GM12865 (cell line): ENCODE results near the gene ZKSCAN3.

Experiments used
- DNase-seq: peaks from one replicate; pipeline ENCODE4 v3.0.0; 2010; ENCODE audit warnings: low read depth
- H3K4me3 ChIP-seq: 2 replicates; pipeline ENCODE4 v1.5.1; 2011; ENCODE audit warnings: mild to moderate bottlenecking, low read depth, low read length, control low read depth
- CTCF ChIP-seq: IDR thresholded peaks from 2 replicates; pipeline ENCODE4 v1.5.1; 2011; ENCODE audit warnings: low read length, control low read depth, low read depth, inconsistent platforms; ENCODE audit not compliant: insufficient read depth; ENCODE audit errors: missing control alignments

ZKSCAN3 gene

GRCh38 chr6:28345201-28345600 is 4.5 kb upstream of the ZKSCAN3 start:
- no peak overlapping the region for H3K4me3 ChIP-seq
- no peak for DNase-seq
- TF ChIP-seq CTCF = no peak

GRCh38 chr6:28347119-28347518 is 2.6 kb upstream of the ZKSCAN3 start:
- no peak for TF ChIP-seq CTCF
- DNase-seq = no peak
- no peak overlapping the region for H3K4me3 ChIP-seq

- TF ChIP-seq CTCF = no peak
- H3K4me3 ChIP-seq = peak overlapping the region; percentile 99
- DNase-seq = no peak
These were observed 329 bp upstream of the ZKSCAN3 start for GRCh38 chr6:28349344-28349891.

GRCh38 chr6:28351087-28351486 is 1.3 kb downstream of the ZKSCAN3 start:
- no peak for TF ChIP-seq CTCF
- no peak for DNase-seq
- peak overlapping the region; percentile 99 for H3K4me3 ChIP-seq

- H3K4me3 ChIP-seq = no peak overlapping the region
- no peak for DNase-seq
- no peak for TF ChIP-seq CTCF
These were observed 1.8 kb downstream of the ZKSCAN3 start for GRCh38 chr6:28351493-28351925.

GRCh38 chr6:28353356-28353755 is 3.6 kb downstream of the ZKSCAN3 start:
- no peak for TF ChIP-seq CTCF
- H3K4me3 ChIP-seq = no peak overlapping the region
- no peak for DNase-seq

- no peak overlapping the region for H3K4me3 ChIP-seq
- DNase-seq = no peak
- no peak for TF ChIP-seq CTCF
These were observed 4.4 kb downstream of the ZKSCAN3 start for GRCh38 chr6:28353981-28354676.
